T-helper 1 cell treated with Interleukin-12 subunit alpha and Interleukin-12 subunit beta and Interleukin-4 antibody, amounts not matched to agents 30 μg/mL and 1 μg/mL, for 36 hours (primary cell): ENCODE data around the gene LYRM4.

Experiments
- H3K27ac Mint-ChIP-seq: one replicate; pipeline ENCODE4 v1.8.0; 2021; ENCODE audit warnings: mild to moderate bottlenecking, mixed read lengths
- H3K27me3 Mint-ChIP-seq: one replicate; pipeline ENCODE4 v1.8.0; 2021; ENCODE audit warnings: low read depth, mixed read lengths
- H3K36me3 Mint-ChIP-seq: one replicate; pipeline ENCODE4 v1.8.0; 2021; ENCODE audit warnings: low read depth, mixed read lengths
- H3K4me1 Mint-ChIP-seq: one replicate; pipeline ENCODE4 v1.8.0; 2021; ENCODE audit warnings: low read depth, mixed read lengths
- H3K4me3 Mint-ChIP-seq: one replicate; pipeline ENCODE4 v1.8.0; 2021; ENCODE audit warnings: mild to moderate bottlenecking, moderate library complexity, mixed read lengths
- H3K9me3 Mint-ChIP-seq: one replicate; pipeline ENCODE4 v1.8.0; 2021; ENCODE audit warnings: mixed read lengths

Gene LYRM4

DNA sequence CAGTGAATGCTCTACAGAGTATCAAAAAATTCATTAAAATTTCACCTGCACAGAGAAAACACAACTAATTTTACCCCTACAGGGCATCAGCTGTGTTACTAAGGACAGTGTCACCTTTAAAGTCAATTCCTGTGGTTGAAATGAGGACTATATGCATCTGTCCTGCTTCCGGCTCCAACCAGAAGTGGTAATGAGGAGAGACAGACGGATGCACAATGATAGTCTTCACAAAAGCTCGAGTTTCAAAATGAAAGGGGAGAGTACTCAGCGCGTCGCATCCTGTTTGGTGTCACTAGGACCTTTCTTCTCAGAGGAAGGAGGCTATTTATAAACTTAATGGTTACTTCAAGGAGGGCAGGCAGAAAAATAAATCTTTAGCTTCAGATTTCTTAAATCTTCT is 86.5 kb downstream of the LYRM4 start:
- peaks cover 3% of the 10 kb centered on the region for H3K36me3 Mint-ChIP-seq
- no peaks in the 10 kb centered on the region for H3K9me3 Mint-ChIP-seq
- peak overlapping the region; percentile 56 for H3K4me3 Mint-ChIP-seq
- H3K27me3 Mint-ChIP-seq: no peaks in the 10 kb centered on the region
- peaks cover 40% of the 10 kb centered on the region for H3K4me1 Mint-ChIP-seq
- H3K27ac Mint-ChIP-seq: peak overlapping the region; percentile 88

DNA sequence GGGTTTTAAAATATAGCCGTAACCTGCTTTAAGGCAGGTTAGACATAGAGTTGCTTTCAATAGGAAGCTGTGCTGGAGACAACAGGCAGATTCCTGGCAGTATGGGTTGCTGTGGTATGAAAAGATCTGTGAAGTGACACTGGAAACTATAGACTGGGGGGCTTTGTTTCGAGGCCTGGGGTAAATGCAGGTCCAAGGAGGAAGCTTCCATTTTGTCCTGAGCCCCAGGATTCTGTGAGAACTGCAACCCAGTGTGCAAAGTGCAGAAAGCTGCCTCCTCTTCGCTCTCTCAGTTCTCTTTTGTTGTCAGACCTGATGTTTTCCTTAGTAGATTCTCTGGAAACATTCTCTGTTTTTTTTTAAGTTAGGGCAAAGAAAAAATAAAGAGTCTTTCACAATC is 86.9 kb downstream of the LYRM4 start:
- Mint-ChIP-seq H3K27ac (peak overlapping the region; percentile 88), H3K36me3 (peaks cover 2% of the 10 kb centered on the region), H3K4me1 (peaks cover 39% of the 10 kb centered on the region), H3K9me3 (no peaks in the 10 kb centered on the region), H3K27me3 (no peaks in the 10 kb centered on the region), H3K4me3 (peak overlapping the region; percentile 56)

DNA sequence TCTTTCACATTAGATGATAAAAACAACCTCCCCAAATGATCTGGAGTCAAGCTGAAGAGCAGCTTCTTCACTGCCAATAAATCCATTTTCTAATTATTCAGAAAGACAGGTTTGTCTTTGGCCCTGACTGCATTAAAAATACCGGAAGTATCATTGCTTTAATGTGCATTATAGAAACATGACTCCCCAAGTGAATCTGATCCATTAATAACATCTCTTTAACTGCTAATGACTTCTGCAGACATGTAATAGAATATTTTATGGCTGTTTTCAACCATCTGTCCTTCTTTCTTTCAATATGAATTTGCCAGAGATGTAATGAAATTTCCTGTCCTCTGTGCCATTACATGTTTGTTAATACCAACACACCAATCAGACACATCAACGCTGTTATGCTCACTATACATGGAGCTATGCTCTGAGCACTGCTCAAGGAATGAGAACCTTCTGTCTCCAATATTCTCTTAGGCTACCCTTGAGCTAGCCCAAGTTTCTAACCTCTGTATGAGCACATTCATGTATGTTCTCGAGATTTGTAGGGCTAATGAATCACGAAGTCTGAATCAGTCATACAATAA is 87.8 kb downstream of the LYRM4 start:
- Mint-ChIP-seq H3K9me3 (no peaks in the 10 kb centered on the region), H3K27me3 (no peaks in the 10 kb centered on the region), H3K4me1 (peaks cover 39% of the 10 kb centered on the region), H3K36me3 (peaks cover 2% of the 10 kb centered on the region), H3K27ac (no peak overlapping the region), H3K4me3 (no peak overlapping the region)

DNA sequence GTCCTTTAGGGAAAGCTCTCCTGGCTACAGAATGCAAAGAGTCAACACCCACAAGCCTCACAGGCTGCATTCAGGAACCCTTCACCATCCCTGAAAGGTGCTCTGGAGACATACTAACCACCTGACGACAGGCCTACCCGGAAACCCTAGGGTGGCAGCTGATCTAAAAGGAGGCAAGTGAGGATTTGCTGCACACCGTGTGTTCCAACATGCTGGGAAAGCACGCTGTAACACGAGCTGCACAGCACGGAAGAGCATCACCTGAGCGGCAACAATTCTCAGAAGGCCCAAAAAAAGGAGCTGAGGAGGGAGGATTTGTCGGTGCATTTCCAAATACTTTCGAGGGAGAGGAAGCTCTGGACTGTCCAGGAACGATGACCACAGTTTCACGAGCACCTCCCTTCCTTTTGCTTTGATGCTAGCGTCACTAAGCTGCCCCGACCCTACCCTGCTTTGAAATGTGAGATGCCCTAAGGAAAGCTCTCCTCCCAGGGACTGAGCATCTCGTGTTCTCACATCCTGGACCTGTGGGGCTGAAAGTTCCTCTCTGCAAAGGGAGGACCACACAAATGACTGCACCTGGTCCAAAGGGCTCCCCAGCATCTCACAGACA is 88.6 kb downstream of the LYRM4 start:
- no peak overlapping the region for H3K4me3 Mint-ChIP-seq
- peaks cover 2% of the 10 kb centered on the region for H3K36me3 Mint-ChIP-seq
- H3K4me1 Mint-ChIP-seq: peaks cover 39% of the 10 kb centered on the region
- no peak overlapping the region for H3K27ac Mint-ChIP-seq
- H3K9me3 Mint-ChIP-seq: no peaks in the 10 kb centered on the region
- H3K27me3 Mint-ChIP-seq: no peaks in the 10 kb centered on the region

DNA sequence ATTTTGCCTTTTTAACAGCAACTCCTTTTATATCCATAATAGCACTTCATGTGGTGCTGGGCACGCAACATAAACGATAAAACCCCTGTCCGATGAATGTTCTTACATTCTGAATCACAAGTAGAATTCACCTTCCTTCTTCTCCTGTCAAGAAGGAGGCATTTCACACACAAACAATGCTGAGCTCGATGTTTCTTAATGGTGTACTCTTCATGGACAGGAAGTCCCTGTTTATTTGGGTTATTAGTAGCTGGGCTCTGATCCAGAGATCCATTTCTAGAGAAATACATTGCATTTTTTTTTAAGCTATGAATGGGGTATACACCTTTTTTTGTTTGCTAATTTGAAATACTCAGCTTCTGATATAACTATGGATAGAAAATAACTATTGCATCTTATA is 93.2 kb downstream of the LYRM4 start:
- no peak overlapping the region for H3K4me3 Mint-ChIP-seq
- no peaks in the 10 kb centered on the region for H3K9me3 Mint-ChIP-seq
- no peak overlapping the region for H3K27ac Mint-ChIP-seq

DNA sequence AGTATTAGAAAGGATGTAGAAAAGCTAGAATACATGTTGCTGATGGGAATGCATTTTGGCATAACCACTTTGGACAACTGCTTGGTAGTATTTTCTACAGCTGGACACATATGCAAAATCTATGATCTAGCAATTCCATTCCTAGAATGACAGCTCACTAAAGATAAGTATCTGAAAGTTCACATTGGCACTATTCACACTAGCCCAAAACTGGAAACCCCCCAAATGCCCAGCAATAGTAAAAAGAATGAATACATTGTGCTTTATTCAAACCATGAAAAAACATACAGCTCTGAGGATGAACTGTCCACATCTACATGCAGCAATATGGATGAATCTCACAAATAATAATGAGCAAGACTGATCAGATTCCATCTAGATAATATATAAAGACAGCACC is 96.7 kb downstream of the LYRM4 start:
- Mint-ChIP-seq H3K4me1 (no peaks in the 10 kb centered on the region), H3K27me3 (no peaks in the 10 kb centered on the region), H3K36me3 (no peaks in the 10 kb centered on the region), H3K4me3 (no peak overlapping the region), H3K27ac (no peak overlapping the region), H3K9me3 (no peaks in the 10 kb centered on the region)

More for the DNA sequence above, 93.2 kb downstream of the LYRM4 start:
- no peaks in the 10 kb centered on the region for H3K27me3 Mint-ChIP-seq
- no peaks in the 10 kb centered on the region for H3K36me3 Mint-ChIP-seq
- no peaks in the 10 kb centered on the region for H3K4me1 Mint-ChIP-seq

DNA sequence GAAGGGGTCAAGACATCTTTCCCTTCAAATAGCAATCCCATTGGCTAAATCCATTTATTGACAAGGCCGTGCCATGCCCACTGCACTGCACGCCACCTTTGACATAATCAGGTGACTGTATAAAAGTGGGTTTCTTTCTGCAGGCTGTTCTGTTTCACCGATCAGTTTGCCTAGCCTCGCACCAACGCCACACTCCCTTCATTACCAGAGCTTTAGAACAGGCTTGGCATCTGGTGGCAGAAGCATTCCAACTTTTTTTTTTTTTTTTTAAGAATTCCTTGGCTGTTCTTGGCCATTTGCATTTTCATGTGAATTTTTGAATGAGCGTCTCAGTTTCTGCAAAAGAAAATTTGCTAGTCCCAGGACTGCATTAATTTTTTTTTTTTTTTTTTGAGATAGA is 97.5 kb downstream of the LYRM4 start:
- no peak overlapping the region for H3K4me3 Mint-ChIP-seq
- H3K27ac Mint-ChIP-seq: no peak overlapping the region
- no peaks in the 10 kb centered on the region for H3K9me3 Mint-ChIP-seq
- H3K4me1 Mint-ChIP-seq: no peaks in the 10 kb centered on the region
- no peaks in the 10 kb centered on the region for H3K27me3 Mint-ChIP-seq
- no peaks in the 10 kb centered on the region for H3K36me3 Mint-ChIP-seq

DNA sequence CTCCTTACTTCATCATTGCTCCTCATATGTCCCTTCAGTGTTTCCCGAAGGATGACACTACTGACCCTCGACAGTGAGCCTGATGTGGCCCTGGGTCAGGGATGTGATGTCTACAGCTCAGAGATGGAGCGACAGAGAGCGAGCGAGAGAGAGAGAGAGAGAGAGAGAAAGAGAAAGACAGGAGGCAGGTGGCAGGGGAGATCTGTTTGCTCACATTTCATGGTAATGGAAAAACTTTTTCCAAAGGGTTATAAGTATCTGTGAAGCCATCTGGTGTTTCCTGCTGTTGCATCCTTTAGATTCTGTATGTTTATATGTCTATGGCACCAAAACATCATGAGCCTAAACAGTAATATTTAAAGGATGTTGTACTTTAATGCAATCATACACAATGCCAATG is 98.4 kb downstream of the LYRM4 start:
- Mint-ChIP-seq H3K27me3 (no peaks in the 10 kb centered on the region), H3K4me3 (no peak overlapping the region), H3K36me3 (no peaks in the 10 kb centered on the region), H3K4me1 (no peaks in the 10 kb centered on the region), H3K27ac (no peak overlapping the region), H3K9me3 (no peaks in the 10 kb centered on the region)

DNA sequence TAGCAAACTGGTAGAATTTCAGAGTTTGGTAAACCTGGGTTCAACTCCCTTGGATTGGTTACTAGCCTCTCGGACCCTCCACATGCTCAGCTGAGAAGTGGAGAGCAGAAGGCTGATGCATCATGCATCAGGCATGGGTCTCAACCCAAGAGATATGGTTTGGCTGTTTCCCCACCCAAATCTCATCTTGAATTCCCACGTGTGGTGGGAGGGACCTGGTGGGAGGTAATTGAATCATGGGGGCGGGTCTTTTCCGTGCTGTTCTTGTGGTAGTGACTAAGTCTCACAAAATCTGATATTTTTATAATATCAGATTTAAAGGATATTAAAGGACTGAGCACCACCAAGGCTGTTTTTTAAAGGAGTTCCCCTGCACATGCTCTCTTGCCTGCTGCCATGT is 100.5 kb downstream of the LYRM4 start:
- Mint-ChIP-seq H3K27ac (no peak overlapping the region), H3K4me3 (no peak overlapping the region), H3K9me3 (no peaks in the 10 kb centered on the region), H3K4me1 (no peaks in the 10 kb centered on the region), H3K36me3 (no peaks in the 10 kb centered on the region), H3K27me3 (no peaks in the 10 kb centered on the region)

DNA sequence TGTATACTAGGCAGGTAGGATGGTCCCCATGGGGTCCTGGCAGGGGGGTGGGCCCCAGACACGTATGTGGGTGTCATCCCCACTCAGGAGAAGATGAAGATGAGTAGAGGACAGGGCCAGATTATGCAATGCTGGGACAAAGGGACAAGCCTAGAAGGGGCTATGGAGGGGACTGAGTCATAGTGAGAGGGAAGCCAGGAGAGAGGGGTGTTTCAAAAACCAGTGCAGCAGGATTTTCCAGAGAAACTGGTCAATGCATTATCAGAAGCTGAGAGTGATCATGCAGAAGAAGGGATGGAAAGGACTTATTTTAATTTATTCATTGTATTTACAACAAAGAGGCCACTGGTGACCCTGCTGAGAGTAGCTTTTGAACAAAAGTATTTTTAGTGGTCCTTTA is 101.6 kb downstream of the LYRM4 start:
- Mint-ChIP-seq H3K4me3 (no peak overlapping the region), H3K36me3 (no peaks in the 10 kb centered on the region), H3K4me1 (no peaks in the 10 kb centered on the region), H3K27ac (no peak overlapping the region), H3K9me3 (no peaks in the 10 kb centered on the region), H3K27me3 (no peaks in the 10 kb centered on the region)

DNA sequence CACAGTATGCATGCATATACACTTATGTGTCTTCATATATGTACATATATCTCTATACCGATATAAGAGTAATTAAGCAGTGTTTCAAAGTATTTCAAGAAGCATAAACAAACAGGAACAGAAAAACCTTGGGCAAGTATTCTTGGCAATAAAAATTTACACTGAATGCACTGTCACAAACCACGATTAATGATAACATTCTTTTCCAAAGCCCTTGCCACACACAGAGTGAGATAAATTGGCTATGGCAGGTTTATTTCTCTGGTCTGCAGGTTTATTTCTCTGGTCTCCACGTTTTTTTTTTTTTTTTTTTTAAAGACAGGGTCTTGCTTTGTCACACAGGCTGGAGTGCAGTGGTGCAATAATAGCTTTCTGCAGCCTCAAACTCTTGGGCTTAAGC is 102.6 kb downstream of the LYRM4 start:
- Mint-ChIP-seq H3K27me3 (no peaks in the 10 kb centered on the region), H3K36me3 (no peaks in the 10 kb centered on the region), H3K27ac (no peak overlapping the region), H3K4me3 (no peak overlapping the region), H3K9me3 (no peaks in the 10 kb centered on the region), H3K4me1 (no peaks in the 10 kb centered on the region)

DNA sequence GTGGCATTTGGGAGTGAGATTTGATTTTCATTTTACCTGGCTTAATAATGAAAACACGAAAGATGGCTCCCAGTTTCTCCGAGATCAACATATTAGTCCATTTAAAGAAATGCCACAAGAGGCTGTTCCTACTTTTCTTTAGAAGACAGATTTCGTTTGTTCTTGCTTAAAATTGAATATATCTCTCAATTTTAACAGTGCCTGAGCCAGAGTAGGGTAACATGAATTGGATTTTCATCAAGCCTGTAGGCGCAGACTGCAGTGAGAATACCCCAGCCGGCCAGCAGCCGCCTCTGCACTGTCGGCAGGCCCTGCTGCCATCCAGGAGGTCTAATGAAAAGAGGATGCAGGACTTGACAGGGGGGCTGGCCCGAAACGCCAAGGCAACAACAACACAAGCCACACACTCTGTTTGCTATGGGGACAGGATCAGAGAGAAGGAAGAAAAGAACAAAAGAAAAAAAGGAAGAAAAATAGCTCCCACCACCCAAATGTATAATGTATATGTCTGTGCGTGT is 103.1 kb downstream of the LYRM4 start:
- Mint-ChIP-seq H3K36me3 (no peaks in the 10 kb centered on the region), H3K4me1 (no peaks in the 10 kb centered on the region), H3K27ac (no peak overlapping the region), H3K4me3 (no peak overlapping the region), H3K27me3 (no peaks in the 10 kb centered on the region), H3K9me3 (no peaks in the 10 kb centered on the region)

DNA sequence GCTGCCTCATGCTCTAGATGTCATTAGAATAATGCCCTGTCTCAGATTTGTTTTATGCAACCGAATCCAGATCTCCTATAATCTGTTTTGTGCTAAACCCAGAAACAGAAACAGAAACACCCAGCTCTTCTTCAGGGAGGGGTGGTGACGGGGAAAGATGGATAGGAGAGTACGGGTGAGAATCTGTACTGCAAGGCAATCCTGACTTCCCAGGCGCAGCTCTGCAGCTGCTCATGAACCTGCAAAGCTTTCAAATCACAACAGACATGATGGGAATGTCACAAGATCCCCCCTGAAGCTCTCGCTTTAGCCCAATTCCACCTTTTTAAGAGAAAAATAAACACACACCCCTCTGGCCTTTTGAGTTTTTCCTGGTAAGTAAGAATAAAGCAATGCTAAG is 104.1 kb downstream of the LYRM4 start:
- Mint-ChIP-seq H3K4me3 (no peak overlapping the region), H3K4me1 (no peaks in the 10 kb centered on the region), H3K27me3 (no peaks in the 10 kb centered on the region), H3K27ac (no peak overlapping the region), H3K9me3 (no peaks in the 10 kb centered on the region), H3K36me3 (no peaks in the 10 kb centered on the region)

DNA sequence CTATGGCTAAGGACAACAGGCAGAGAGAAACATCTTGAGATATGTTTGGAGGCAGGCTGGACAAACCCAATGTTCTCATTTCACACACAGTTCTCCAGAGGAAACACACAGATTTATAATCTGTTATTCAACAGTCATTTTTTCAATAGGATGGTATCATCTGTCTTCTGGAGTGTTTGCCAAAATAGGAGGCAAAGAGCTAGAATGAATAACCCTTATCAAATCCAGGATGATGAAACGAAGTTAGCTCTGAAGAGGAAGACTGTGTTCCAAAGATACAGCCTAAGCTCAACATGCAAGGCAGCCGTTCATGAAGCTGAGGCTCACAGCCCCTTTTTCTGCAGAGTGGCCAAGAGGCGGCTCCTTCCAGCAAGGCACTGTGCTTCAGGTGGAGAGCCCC is 104.8 kb downstream of the LYRM4 start:
- Mint-ChIP-seq H3K9me3 (no peaks in the 10 kb centered on the region), H3K4me1 (no peaks in the 10 kb centered on the region), H3K27ac (no peak overlapping the region), H3K4me3 (no peak overlapping the region), H3K27me3 (no peaks in the 10 kb centered on the region), H3K36me3 (no peaks in the 10 kb centered on the region)

DNA sequence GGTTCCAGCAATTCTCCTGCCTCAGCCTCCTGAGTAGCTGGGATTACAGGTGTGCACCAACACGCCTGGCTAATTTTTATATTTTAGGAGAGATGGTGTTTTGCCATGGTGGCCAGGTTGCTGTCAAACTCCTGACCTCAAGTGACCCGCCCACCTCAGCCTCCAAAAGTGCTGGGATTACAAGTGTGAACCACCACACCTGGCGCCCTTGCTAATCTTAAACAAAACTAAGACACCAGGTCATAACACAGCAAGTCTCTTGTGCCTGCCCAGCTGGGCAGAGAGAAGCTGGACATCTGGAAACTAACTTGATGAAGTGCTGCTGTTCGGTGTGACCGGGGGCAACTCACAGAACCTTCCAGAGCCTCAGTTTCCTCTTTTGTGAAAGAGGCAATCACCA is 107.6 kb downstream of the LYRM4 start:
- no peak overlapping the region for H3K4me3 Mint-ChIP-seq
- H3K27me3 Mint-ChIP-seq: no peaks in the 10 kb centered on the region
- H3K4me1 Mint-ChIP-seq: no peaks in the 10 kb centered on the region
- H3K9me3 Mint-ChIP-seq: no peaks in the 10 kb centered on the region
- H3K36me3 Mint-ChIP-seq: no peaks in the 10 kb centered on the region
- H3K27ac Mint-ChIP-seq: no peak overlapping the region
